OCI-LY3 (cell line): ENCODE data around the gene ZNF467.

Source experiments
- H2AFZ ChIP-seq: fragments of 200-600, 300-600 bp; shearing (Covaris generic); 2 replicates; pipeline ENCODE4 v1.6.0; 2014; ENCODE audit warnings: antibody characterized with exemption, low read depth, low read length
- H3K27ac ChIP-seq: fragments of 200-600, 300-600 bp; sonication (generic); 2 replicates; pipeline ENCODE4 v1.5.1; 2014; ENCODE audit warnings: mild to moderate bottlenecking, low read length, moderate library complexity, mixed read lengths
- H3K27me3 ChIP-seq: fragments of 200-600, 300-600 bp; sonication (generic); 2 replicates; pipeline ENCODE4 v1.6.1; 2014; ENCODE audit warnings: low read depth, low read length, mixed read lengths
- H3K36me3 ChIP-seq: fragments of 200-600, 300-600 bp; sonication (generic); replicated peaks from 2 replicates; pipeline ENCODE3; 2014; ENCODE audit warnings: low read depth, low read length, mixed read lengths
- H3K4me1 ChIP-seq: fragments of 300-600, 200-600 bp; sonication (generic); 2 replicates; pipeline ENCODE4 v1.6.1; 2014; ENCODE audit warnings: low read length, mixed read lengths
- H3K4me2 ChIP-seq: fragments of 200-600, 300-600 bp; sonication (generic); 2 replicates; pipeline ENCODE4 v1.6.1; 2014; ENCODE audit warnings: low read length, mixed read lengths
- H3K4me3 ChIP-seq: fragments of 300-600, 200-600 bp; sonication (generic); 2 replicates; pipeline ENCODE4 v1.5.1; 2014; ENCODE audit warnings: antibody characterized with exemption, mild to moderate bottlenecking, low read length, moderate library complexity
- H3K79me2 ChIP-seq: fragments of 300-600, 200-600 bp; shearing (Covaris generic); 2 replicates; pipeline ENCODE4 v1.6.1; 2014; ENCODE audit warnings: mild to moderate bottlenecking, low read length, mixed read lengths
- H3K9ac ChIP-seq: fragments of 300-600, 200-600 bp; shearing (Covaris generic); 2 replicates; pipeline ENCODE4 v1.6.0; 2014; ENCODE audit warnings: mild to moderate bottlenecking, low read length, moderate library complexity
- H3K9me3 ChIP-seq: fragments of 200-600, 300-600 bp; shearing (Covaris generic); 2 replicates; pipeline ENCODE4 v1.6.1; 2014; ENCODE audit warnings: low read length, mixed read lengths; ENCODE audit not compliant: insufficient read depth
- H4K20me1 ChIP-seq: fragments of 200-600, 300-600 bp; sonication (generic); 2 replicates; pipeline ENCODE4 v1.6.1; 2016; ENCODE audit warnings: low read length, mixed read lengths; ENCODE audit not compliant: insufficient read depth
- EZH2phosphoT487 ChIP-seq: fragments of 200-600 bp; shearing (Covaris generic); IDR thresholded peaks from 2 replicates; pipeline ENCODE4 v1.6.1; 2018; ENCODE audit warnings: antibody characterized with exemption, mixed run types, low read depth
- TF ChIP-seq, protein P1 (sequence below): fragments of 200-600, 300-600 bp; sonication (generic); IDR thresholded peaks from 2 replicates; pipeline ENCODE4 v1.5.1; 2014; ENCODE audit warnings: antibody characterized with exemption, low read length, low read depth

ZNF467 gene

GRCh38 chr7:149723082-149723767 is 50.2 kb downstream of the ZNF467 start:
- Histone ChIP-seq H3K4me2 (no peak overlapping the region), H4K20me1 (peaks cover 4% of the 10 kb centered on the region; the same call in 1 of the 2 replicates), H3K9me3 (no peaks in the 10 kb centered on the region), H3K4me3 (no peak overlapping the region), H3K36me3 (peaks cover 2% of the 10 kb centered on the region), H3K27me3 (no peaks in the 10 kb centered on the region), H3K27ac (no peak overlapping the region), H2AFZ (no peak overlapping the region), H3K9ac (no peak overlapping the region), H3K4me1 (peaks cover 10% of the 10 kb centered on the region), H3K79me2 (no peaks in the 10 kb centered on the region)
- TF ChIP-seq, protein P1, sequence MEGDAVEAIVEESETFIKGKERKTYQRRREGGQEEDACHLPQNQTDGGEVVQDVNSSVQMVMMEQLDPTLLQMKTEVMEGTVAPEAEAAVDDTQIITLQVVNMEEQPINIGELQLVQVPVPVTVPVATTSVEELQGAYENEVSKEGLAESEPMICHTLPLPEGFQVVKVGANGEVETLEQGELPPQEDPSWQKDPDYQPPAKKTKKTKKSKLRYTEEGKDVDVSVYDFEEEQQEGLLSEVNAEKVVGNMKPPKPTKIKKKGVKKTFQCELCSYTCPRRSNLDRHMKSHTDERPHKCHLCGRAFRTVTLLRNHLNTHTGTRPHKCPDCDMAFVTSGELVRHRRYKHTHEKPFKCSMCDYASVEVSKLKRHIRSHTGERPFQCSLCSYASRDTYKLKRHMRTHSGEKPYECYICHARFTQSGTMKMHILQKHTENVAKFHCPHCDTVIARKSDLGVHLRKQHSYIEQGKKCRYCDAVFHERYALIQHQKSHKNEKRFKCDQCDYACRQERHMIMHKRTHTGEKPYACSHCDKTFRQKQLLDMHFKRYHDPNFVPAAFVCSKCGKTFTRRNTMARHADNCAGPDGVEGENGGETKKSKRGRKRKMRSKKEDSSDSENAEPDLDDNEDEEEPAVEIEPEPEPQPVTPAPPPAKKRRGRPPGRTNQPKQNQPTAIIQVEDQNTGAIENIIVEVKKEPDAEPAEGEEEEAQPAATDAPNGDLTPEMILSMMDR = no peak
- no peak for TF ChIP-seq EZH2phosphoT487

DNA sequence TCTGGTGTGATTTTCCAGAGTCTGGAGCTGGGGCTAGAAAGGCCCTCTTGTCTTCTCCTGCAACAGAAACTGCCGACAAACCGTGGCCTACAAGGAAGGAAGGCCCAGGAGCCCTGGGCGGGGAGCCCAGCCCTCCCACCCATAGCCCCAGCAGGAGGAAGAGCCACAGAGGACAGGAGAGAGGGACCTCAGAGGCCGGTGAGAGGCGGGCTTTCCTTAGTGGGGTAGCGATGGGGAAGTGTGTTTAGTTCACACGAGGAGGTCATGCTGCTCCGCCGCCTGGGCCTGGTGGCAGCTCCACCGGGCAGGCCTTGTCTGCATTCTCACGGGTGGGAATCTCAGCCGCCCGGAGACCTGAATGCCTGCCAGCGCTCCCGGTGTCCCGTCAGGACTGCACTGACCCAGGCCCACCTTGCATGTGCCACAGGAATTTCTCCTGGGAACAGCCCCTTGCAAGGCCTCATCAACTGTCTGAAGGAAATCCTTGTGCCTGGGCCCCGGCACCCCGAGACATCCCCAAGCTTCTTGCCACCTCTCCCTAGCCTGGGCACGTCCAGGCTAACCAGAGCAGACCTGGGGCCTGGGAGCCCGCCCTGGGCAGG is 50.9 kb downstream of the ZNF467 start:
- Histone ChIP-seq H3K36me3 (peaks cover 2% of the 10 kb centered on the region), H3K9me3 (no peaks in the 10 kb centered on the region), H3K27ac (no peak overlapping the region), H3K4me3 (no peak overlapping the region), H4K20me1 (peaks cover 4% of the 10 kb centered on the region; the same call in 1 of the 2 replicates), H3K27me3 (no peaks in the 10 kb centered on the region), H2AFZ (no peak overlapping the region), H3K4me1 (peaks cover 10% of the 10 kb centered on the region), H3K79me2 (0 out of 2 replicates have a peak, but pooled peaks cover under 1% of the 10 kb centered on the region), H3K9ac (no peak overlapping the region), H3K4me2 (no peak overlapping the region)
- TF ChIP-seq, protein P1 = no peak
- no peak for TF ChIP-seq EZH2phosphoT487

DNA sequence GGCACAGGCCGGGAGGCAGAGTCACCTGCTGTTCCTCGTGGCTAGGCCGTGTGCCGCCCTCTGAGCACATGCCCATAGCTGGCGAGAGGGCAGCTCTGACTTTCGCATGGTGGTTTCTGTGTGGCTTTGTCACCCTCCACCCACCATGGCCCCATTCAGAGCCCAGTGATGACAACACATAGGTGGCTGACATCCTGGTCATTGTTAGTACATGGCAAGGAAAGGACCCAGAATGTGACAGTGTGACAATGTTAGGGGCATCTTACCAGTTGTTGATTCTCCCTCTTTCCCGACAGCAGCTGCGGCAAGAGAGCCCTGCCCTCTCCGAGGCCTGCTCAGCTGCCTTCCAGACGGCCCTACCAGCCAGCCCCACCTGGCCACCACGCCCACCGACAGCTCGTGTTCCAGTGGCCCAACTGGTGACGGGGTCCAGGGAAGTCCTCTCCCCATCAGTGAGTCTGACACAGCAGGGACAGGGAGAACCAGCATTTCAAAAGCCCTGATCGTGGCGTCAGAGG is 52.2 kb downstream of the ZNF467 start:
- Histone ChIP-seq H3K9me3 (no peaks in the 10 kb centered on the region), H3K36me3 (peaks cover 2% of the 10 kb centered on the region), H4K20me1 (peaks cover 4% of the 10 kb centered on the region; the same call in 1 of the 2 replicates), H3K4me1 (peaks cover 10% of the 10 kb centered on the region), H3K9ac (no peak overlapping the region), H3K79me2 (peaks cover 6% of the 10 kb centered on the region), H3K27ac (no peak overlapping the region), H2AFZ (no peak overlapping the region), H3K27me3 (no peaks in the 10 kb centered on the region), H3K4me2 (no peak overlapping the region), H3K4me3 (no peak overlapping the region)
- TF ChIP-seq, protein P1 = no peak
- TF ChIP-seq EZH2phosphoT487 = no peak

DNA sequence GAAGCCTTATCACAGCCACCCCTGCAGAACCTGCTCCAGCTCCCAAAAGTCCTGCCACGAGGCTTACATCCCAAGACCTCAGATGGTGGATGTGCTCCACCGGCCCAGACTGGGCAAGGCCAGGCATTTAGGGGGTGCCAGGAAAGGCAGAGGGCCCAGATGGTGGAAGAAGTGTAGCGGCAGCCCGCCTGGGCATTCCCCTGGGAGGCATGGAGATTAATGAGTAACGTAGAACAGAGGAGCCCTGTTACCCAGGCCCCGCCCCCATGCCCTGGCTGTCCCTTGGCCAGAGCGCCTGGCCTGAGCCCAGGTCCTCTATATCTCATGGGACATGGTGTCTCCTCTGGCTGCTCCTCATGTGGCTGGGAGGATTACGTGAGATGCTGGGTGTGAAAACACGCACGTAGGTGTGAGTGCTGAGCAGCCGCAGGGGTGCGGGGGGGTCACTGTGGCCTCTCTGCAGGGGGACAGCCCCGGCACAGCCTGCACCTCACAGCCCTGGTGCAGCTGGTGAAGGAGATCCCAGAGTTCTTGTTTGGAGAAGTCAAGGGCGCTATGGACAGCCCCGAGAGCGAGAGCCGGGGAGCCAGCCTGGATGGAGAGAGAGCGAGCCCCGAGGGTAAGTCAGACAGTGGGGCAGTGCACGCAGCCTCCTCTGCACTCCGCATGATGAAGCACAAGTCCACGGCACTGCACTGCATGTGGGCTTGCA is 52.9 kb downstream of the ZNF467 start:
- H3K9ac ChIP-seq = no peak overlapping the region
- H4K20me1 ChIP-seq = peaks cover 4% of the 10 kb centered on the region; the same call in 1 of the 2 replicates
- H3K4me2 ChIP-seq = no peak overlapping the region
- no peak overlapping the region for H2AFZ ChIP-seq
- no peak overlapping the region for H3K4me3 ChIP-seq
- H3K27me3 ChIP-seq = no peaks in the 10 kb centered on the region
- peaks cover 12% of the 10 kb centered on the region for H3K79me2 ChIP-seq
- no peak for TF ChIP-seq EZH2phosphoT487
- TF ChIP-seq, protein P1 = no peak
- H3K4me1 ChIP-seq = peaks cover 15% of the 10 kb centered on the region
- no peaks in the 10 kb centered on the region for H3K36me3 ChIP-seq
- no peak overlapping the region for H3K27ac ChIP-seq
- no peaks in the 10 kb centered on the region for H3K9me3 ChIP-seq
